GM12892 (cell line): Measurements from ENCODE around the gene SDF4.

Source experiments
- POLR2AphosphoS5 ChIP-seq: IDR thresholded peaks from 2 replicates; pipeline ENCODE4 v1.6.1; 2011; ENCODE audit warnings: low read depth, low read length, control low read depth
- TAF1 ChIP-seq: IDR thresholded peaks from 2 replicates; pipeline ENCODE4 v1.6.1; 2011; ENCODE audit warnings: low read depth, mild to moderate bottlenecking, control low read depth, low read length, borderline replicate concordance

GRCh38 chr1:1238702-1239178, 6.9 kb upstream of the SDF4 start:
- TF ChIP-seq POLR2AphosphoS5 (no peak), TAF1 (no peak)
